Activated CD4-positive, alpha-beta memory T cell treated with anti-CD3 and anti-CD28 coated beads for 36 hours (primary cell): ENCODE results near the gene GGNBP2. TPM values are rescaled to one million over a fixed set of nuclear protein-coding genes. Genes with fewer than 3 reads are reported as not detected.

Experiments used
- CTCF ChIA-PET: fragments of 350-600 bp; sonication (Branson Sonifier 250); formaldehyde crosslinking; loops from one replicate; lab custom pipeline; 2021; ENCODE audit warnings: antibody characterized with exemption, inconsistent platforms; lab: Charles Lee
- POLR2A ChIA-PET: fragments of 350-600 bp; sonication (Branson Sonifier 250); formaldehyde crosslinking; loops from one replicate; lab custom pipeline; 2021; ENCODE audit warnings: antibody characterized with exemption; lab: Charles Lee
- DNase-seq: peaks from one replicate; pipeline ENCODE4 v3.0.0-alpha.2; 2020
- H3K27ac Mint-ChIP-seq: one replicate; pipeline ENCODE4 v1.8.0; 2021; ENCODE audit warnings: mixed read lengths
- H3K27me3 Mint-ChIP-seq: one replicate; pipeline ENCODE4 v1.8.0; 2021; ENCODE audit warnings: mixed read lengths
- H3K36me3 Mint-ChIP-seq: one replicate; pipeline ENCODE4 v1.8.0; 2021; ENCODE audit warnings: mixed read lengths
- H3K4me1 Mint-ChIP-seq: one replicate; pipeline ENCODE4 v1.8.0; 2021; ENCODE audit warnings: low read depth, mixed read lengths
- H3K4me3 Mint-ChIP-seq: one replicate; pipeline ENCODE4 v1.8.0; 2021; ENCODE audit warnings: mild to moderate bottlenecking, mixed read lengths
- H3K9me3 Mint-ChIP-seq: one replicate; pipeline ENCODE4 v1.8.0; 2021; ENCODE audit warnings: mixed read lengths
- intact Hi-C: fragments of 100-400 bp; cut with micrococcal nuclease; formaldehyde crosslinking; loops from one replicate; pipeline ENCODE4 v1.15.1; 2023
- total RNA-seq, 2 experiments: library from RNA; stranded (reverse); gene quantifications; one replicate each; pipeline ENCODE4 v1.2.3, GENCODE V29; 2021

The GGNBP2 gene, protein sequence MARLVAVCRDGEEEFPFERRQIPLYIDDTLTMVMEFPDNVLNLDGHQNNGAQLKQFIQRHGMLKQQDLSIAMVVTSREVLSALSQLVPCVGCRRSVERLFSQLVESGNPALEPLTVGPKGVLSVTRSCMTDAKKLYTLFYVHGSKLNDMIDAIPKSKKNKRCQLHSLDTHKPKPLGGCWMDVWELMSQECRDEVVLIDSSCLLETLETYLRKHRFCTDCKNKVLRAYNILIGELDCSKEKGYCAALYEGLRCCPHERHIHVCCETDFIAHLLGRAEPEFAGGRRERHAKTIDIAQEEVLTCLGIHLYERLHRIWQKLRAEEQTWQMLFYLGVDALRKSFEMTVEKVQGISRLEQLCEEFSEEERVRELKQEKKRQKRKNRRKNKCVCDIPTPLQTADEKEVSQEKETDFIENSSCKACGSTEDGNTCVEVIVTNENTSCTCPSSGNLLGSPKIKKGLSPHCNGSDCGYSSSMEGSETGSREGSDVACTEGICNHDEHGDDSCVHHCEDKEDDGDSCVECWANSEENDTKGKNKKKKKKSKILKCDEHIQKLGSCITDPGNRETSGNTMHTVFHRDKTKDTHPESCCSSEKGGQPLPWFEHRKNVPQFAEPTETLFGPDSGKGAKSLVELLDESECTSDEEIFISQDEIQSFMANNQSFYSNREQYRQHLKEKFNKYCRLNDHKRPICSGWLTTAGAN
- 10 to 100 TPM; 74.8 to 84.0 TPM for total RNA-seq

GRCh38 chr17:36544307-36545076 is at the start of gene GGNBP2:
TSS of gene GGNBP2 (plus strand) at chr17:36544919. CDS start at chr17:36545725, 806 bp downstream.
- DNase-seq, result peak; percentile 96
- intact Hi-C loops, result loop anchor here (1.0 to 10.0 kb wide), 3 partner anchors 9 to 180 kb away; partner anchors contain the start of gene DHRS11
- ChIA-PET CTCF (interaction anchor here (0.6 to 3.4 kb wide), 4 partner anchors 10 to 58 kb away, joined by 3 to 19 read pairs (median 10); partner anchors contain the start of genes MRM1, MYO19 and PIGW), POLR2A (interaction anchor here (0.7 to 3.6 kb wide), 5 partner anchors 9 to 58 kb away, joined by 3 to 59 read pairs (median 3); partner anchors contain the start of genes MYO19, PIGW and ZNHIT3)
- Mint-ChIP-seq H3K36me3 (peaks cover 25% of the 10 kb centered on the region), H3K4me3 (peak within 1 kb of the TSS; percentile 97), H3K27me3 (no peaks in the 10 kb centered on the region), H3K9me3 (no peaks in the 10 kb centered on the region), H3K4me1 (peaks cover 31% of the 10 kb centered on the region), H3K27ac (peak within 1 kb of the TSS; percentile 98)

DNA sequence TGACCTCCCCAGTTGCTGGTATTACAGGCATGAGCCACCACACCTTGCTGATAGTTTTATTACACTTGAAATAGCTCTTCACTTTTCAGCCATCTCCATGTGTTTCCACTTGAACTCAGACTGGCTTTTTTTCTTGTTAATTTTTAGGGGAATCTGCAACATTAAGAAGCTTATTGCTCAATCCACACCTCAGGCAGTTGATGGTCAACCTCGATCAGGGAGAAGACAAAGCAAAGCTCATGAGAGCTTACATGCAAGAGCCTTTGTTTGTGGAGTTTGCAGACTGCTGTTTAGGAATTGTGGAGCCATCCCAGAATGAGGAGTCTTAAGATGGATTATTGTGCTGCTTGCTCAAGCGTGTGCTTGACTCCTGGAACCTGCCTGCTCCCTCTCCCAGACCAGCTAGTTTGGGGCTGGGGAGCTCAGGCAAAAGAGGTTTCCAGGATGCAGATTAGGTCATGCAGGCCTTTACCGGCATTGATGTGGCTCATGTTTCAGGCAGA is 49.6 kb upstream of the GGNBP2 start:
- ChIA-PET CTCF (interaction anchor here (1.0 kb wide), 1 partner anchor 12 kb away, joined by 3 read pairs; no protein-coding TSS in a partner anchor), POLR2A (interaction anchor here (1.2 kb wide), 1 partner anchor 29 kb away, joined by 3 read pairs; no protein-coding TSS in a partner anchor)
- peaks cover 37% of the 10 kb centered on the region for H3K36me3 Mint-ChIP-seq
- no peak for DNase-seq
- peaks cover 13% of the 10 kb centered on the region for H3K4me1 Mint-ChIP-seq
- intact Hi-C loops, result no loop called here
- no peak overlapping the region for H3K4me3 Mint-ChIP-seq
- H3K27me3 Mint-ChIP-seq, result no peaks in the 10 kb centered on the region
- H3K9me3 Mint-ChIP-seq, result no peaks in the 10 kb centered on the region
- no peak overlapping the region for H3K27ac Mint-ChIP-seq

GRCh38 chr17:36496018-36496789 is 48.5 kb upstream of the GGNBP2 start:
- Mint-ChIP-seq H3K27ac (peak overlapping the region; percentile 34), H3K9me3 (no peaks in the 10 kb centered on the region), H3K4me3 (no peak overlapping the region), H3K36me3 (peaks cover 34% of the 10 kb centered on the region), H3K4me1 (peaks cover 8% of the 10 kb centered on the region), H3K27me3 (no peaks in the 10 kb centered on the region)
- no peak for DNase-seq
- POLR2A ChIA-PET, result no interaction called here
- CTCF ChIA-PET, result no interaction called here
- intact Hi-C loops, result no loop called here

DNA sequence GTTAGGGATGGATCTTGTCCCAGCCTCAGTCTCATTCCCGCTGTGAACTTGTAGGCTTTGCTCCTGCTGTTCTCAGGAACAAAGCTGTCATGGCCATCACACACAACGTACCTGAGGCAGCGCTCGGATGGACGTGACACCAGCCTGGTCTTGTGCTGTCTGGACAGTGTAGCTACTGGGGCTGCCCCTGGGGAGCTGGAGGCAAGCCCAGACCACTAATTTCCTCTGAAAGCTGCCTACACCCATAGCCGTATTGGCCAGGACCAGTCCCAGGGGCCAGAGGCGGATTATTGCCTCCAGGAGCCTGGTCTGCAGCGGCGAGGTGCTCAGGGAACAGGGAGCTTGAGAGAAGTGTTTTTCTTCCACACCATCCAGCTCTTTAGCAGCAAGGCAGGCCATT is 46.6 kb upstream of the GGNBP2 start:
- ChIA-PET CTCF (interaction anchor here (0.9 to 1.1 kb wide), 2 partner anchors 13 to 35 kb away, joined by 3 read pairs; no protein-coding TSS in a partner anchor), POLR2A (interaction anchor here (1.5 kb wide), 1 partner anchor 27 kb away, joined by 4 read pairs; no protein-coding TSS in a partner anchor)

GRCh38 chr17:36498560-36499300 is 46.0 kb upstream of the GGNBP2 start:
- no peak for DNase-seq
- Mint-ChIP-seq H3K4me1 (peaks cover 3% of the 10 kb centered on the region), H3K36me3 (peaks cover 38% of the 10 kb centered on the region), H3K4me3 (no peak overlapping the region), H3K27me3 (no peaks in the 10 kb centered on the region), H3K27ac (no peak overlapping the region), H3K9me3 (no peaks in the 10 kb centered on the region)
- CTCF ChIA-PET, result interaction anchor here (0.9 to 1.1 kb wide), 2 partner anchors 14 to 35 kb away, joined by 3 read pairs; no protein-coding TSS in a partner anchor
- intact Hi-C loops, result no loop called here
- POLR2A ChIA-PET, result interaction anchor here (1.2 to 1.5 kb wide), 2 partner anchors 11 to 26 kb away, joined by 3 to 4 read pairs; no protein-coding TSS in a partner anchor

More for the DNA sequence above, 46.6 kb upstream of the GGNBP2 start:
- no peak for DNase-seq
- Mint-ChIP-seq H3K27me3 (no peaks in the 10 kb centered on the region), H3K4me3 (no peak overlapping the region), H3K36me3 (peaks cover 35% of the 10 kb centered on the region), H3K4me1 (no peaks in the 10 kb centered on the region), H3K9me3 (no peaks in the 10 kb centered on the region), H3K27ac (no peak overlapping the region)
- intact Hi-C loops, result no loop called here

- Mint-ChIP-seq H3K9me3 (no peaks in the 10 kb centered on the region), H3K27me3 (no peaks in the 10 kb centered on the region), H3K36me3 (peaks cover 36% of the 10 kb centered on the region), H3K27ac (no peak overlapping the region), H3K4me3 (no peak overlapping the region), H3K4me1 (peaks cover 3% of the 10 kb centered on the region)
- intact Hi-C loops, result no loop called here
- no peak for DNase-seq
- POLR2A ChIA-PET, result no interaction called here
- CTCF ChIA-PET, result interaction anchor here (0.9 kb wide), 1 partner anchor 9 kb away, joined by 3 read pairs; no protein-coding TSS in a partner anchor
These were observed 43.9 kb upstream of the GGNBP2 start for GRCh38 chr17:36500745-36501225.

DNA sequence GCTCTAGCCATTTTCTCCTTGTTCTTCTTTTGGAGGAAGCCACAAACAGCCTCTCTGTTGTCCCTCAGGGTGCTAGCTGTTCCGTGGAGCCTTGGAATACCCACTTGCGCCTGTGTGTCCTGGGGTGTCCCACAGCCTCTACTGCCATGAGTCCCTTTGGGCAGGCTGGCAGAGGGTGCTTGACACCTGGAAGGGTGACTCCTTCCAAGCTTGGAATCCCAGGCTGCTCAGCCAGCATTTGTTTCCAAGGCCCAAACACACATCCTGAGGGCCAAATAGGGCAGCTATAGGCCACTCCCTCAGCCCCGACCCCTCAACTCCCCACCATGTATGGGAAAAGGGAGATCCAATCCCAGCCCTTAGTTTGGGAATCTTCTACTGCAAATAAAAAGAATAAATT is 43.4 kb upstream of the GGNBP2 start:
- Mint-ChIP-seq H3K4me3 (no peak overlapping the region), H3K27ac (no peak overlapping the region), H3K9me3 (no peaks in the 10 kb centered on the region), H3K27me3 (no peaks in the 10 kb centered on the region), H3K4me1 (peaks cover 3% of the 10 kb centered on the region), H3K36me3 (peaks cover 34% of the 10 kb centered on the region)
- ChIA-PET CTCF (no interaction called here), POLR2A (no interaction called here)
- intact Hi-C loops, result no loop called here
- no peak for DNase-seq

- intact Hi-C loops, result no loop called here
- Mint-ChIP-seq H3K9me3 (no peaks in the 10 kb centered on the region), H3K4me3 (no peak overlapping the region), H3K36me3 (peaks cover 37% of the 10 kb centered on the region), H3K27me3 (no peaks in the 10 kb centered on the region), H3K27ac (no peak overlapping the region), H3K4me1 (peaks cover 3% of the 10 kb centered on the region)
- no peak for DNase-seq
- CTCF ChIA-PET, result no interaction called here
- POLR2A ChIA-PET, result no interaction called here
These were observed 42.8 kb upstream of the GGNBP2 start for GRCh38 chr17:36501963-36502362.

DNA sequence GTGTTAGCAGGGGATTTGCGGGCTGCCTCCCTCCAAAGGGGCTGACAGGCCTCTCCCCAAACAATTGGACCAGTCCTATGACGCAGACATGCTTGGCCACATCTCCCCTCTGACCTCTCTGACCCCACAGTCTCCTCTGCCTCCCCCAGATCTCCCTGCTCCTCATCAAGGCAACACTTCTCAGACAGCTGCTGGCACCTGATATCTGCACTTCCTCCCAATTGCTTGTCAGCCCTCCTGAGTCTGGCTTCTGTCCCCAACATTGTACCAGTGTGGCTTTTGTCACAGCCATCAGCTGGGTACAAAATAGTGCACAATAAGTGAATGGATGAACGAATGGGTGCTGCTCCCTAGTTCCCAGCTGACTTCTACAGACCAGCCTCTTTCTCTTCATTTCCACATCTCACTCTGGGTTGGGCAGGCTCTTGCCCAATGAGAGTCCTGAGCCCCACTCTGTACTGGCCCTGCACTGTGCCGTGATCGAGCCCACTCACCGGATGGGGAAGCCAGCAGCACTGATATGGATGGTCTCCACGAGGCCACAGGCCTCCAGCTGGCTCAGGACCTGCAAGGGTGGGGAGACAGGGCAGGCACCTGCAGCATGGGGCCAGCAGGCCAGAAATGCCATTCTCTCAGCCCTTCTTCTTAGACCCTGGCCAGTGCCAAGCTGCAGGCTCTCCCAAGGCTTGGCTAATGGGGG is 41.1 kb upstream of the GGNBP2 start:
- no peaks in the 10 kb centered on the region for H3K27me3 Mint-ChIP-seq
- ChIA-PET POLR2A (no interaction called here), CTCF (interaction anchor here (0.8 kb wide), 1 partner anchor 30 kb away, joined by 4 read pairs; no protein-coding TSS in a partner anchor)
- intact Hi-C loops, result no loop called here
- no peaks in the 10 kb centered on the region for H3K9me3 Mint-ChIP-seq
- H3K4me1 Mint-ChIP-seq, result peaks cover 3% of the 10 kb centered on the region
- DNase-seq, result no peak
- H3K36me3 Mint-ChIP-seq, result peaks cover 37% of the 10 kb centered on the region
- no peak overlapping the region for H3K27ac Mint-ChIP-seq
- no peak overlapping the region for H3K4me3 Mint-ChIP-seq

DNA sequence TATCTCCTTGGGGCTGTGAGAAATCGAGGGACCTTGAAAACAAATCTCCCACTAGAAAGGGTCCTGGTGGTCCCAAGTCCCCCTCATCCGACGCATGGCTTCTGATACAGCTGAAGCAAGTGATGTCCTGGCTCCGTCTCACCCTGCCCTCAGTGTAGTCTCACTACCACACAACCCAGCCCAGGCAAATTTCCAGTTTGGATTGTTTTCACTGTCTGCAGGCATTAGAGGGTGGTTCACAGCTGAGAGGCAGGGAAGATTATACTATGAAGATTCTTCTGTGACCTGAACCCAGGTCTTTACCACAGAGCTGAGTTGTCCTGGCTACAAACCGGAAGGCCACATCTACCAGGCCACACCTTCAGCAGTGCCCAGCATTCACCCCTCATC is 40.6 kb upstream of the GGNBP2 start:
- intact Hi-C loops, result no loop called here
- ChIA-PET CTCF (interaction anchor here (0.8 kb wide), 1 partner anchor 30 kb away, joined by 4 read pairs; no protein-coding TSS in a partner anchor), POLR2A (no interaction called here)
- Mint-ChIP-seq H3K4me1 (peaks cover 3% of the 10 kb centered on the region), H3K36me3 (peaks cover 36% of the 10 kb centered on the region), H3K27me3 (no peaks in the 10 kb centered on the region), H3K27ac (no peak overlapping the region), H3K9me3 (no peaks in the 10 kb centered on the region), H3K4me3 (no peak overlapping the region)
- DNase-seq, result no peak
